HCT116 (cell line): ENCODE measurements around the gene TUG1. TPM values are rescaled to one million over a fixed set of nuclear protein-coding genes. Genes with fewer than 3 reads are reported as not detected.

Experiments used
- ATAC-seq: fragments of 200-7000 bp; cut with Tn5 transposase; 2 replicates; pipeline ENCODE4 v1.9.1; 2020; ENCODE audit warnings: mild to moderate bottlenecking, moderate library complexity
- BruUV-seq: library from RNA; stranded (reverse); fragments of 400-500 nt; replicated peaks from 2 replicates; lab custom pipeline; 2021; lab: Mats Ljungman, UMichigan
- CTCF ChIA-PET: fragments of 300-600 bp; sonication (Branson Sonifier 250); formaldehyde crosslinking; loops from one replicate; lab custom pipeline; 2021; ENCODE audit warnings: antibody characterized with exemption; lab: Charles Lee
- POLR2A ChIA-PET: fragments of 300-600, 350-600 bp; sonication (Branson Sonifier 250); formaldehyde crosslinking; loops from one replicate; lab custom pipeline; 2021; ENCODE audit warnings: antibody characterized with exemption; lab: Charles Lee
- RAD21 ChIA-PET, 2 experiments: fragments of 300-600 bp; sonication (Branson Sonifier 250); formaldehyde crosslinking; loops; one replicate each; lab custom pipeline; 2023; ENCODE audit warnings: low total read pairs in 2 of 2; ENCODE audit not compliant: uncharacterized antibody in 2 of 2, unreplicated experiment in 2 of 2, low non-redundant PET in 1 of 2; lab: Charles Lee
- DNase-seq: peaks from one replicate; pipeline ENCODE4 v3.0.0-alpha.2; 2010; ENCODE audit warnings: low read depth, low spot score
- H2AFZ ChIP-seq: fragments of 200-600 bp; shearing (Covaris generic), sonication (generic); 2 replicates; pipeline ENCODE4 v1.6.1; 2017; ENCODE audit warnings: low read depth, mixed run types, mixed read lengths, antibody characterized with exemption, low read length; ENCODE audit not compliant: poor library complexity, severe bottlenecking
- H3K27ac ChIP-seq: 2 replicates; pipeline ENCODE4 v1.5.1; 2012; ENCODE audit warnings: low read depth, low read length
- H3K27me3 ChIP-seq: fragments of 200-600 bp; sonication (generic); 2 replicates; pipeline ENCODE4 v1.6.1; 2016; ENCODE audit warnings: mixed run types, low read length, mixed read lengths; ENCODE audit not compliant: insufficient read depth
- H3K36me3 ChIP-seq, 2 experiments: fragments of 200-500 bp in 1 of 2; fragments of 200-600 bp in 1 of 2; sonication (Bioruptor generic) in 1 of 2; sonication (generic) in 1 of 2; 2 replicates each; pipeline versions ENCODE4 v1.5.1 to v1.6.1; 2014 to 2016; ENCODE audit warnings: low read length in 2 of 2, inconsistent platforms in 1 of 2, mixed read lengths in 1 of 2, mixed run types in 1 of 2; ENCODE audit not compliant: insufficient read depth in 2 of 2, control insufficient read depth in 1 of 2
- H3K4me1 ChIP-seq, 2 experiments: fragments of 200-600 bp in 1 of 2; sonication (generic) in 1 of 2; 2 replicates each; pipeline versions ENCODE4 v1.5.1 to v1.6.1; 2012 to 2017; ENCODE audit warnings: low read length in 2 of 2, inconsistent platforms in 1 of 2, mild to moderate bottlenecking in 1 of 2, mixed read lengths in 1 of 2, mixed run types in 1 of 2, moderate library complexity in 1 of 2; ENCODE audit not compliant: insufficient read depth in 2 of 2, control insufficient read depth in 1 of 2
- H3K4me2 ChIP-seq: fragments of 200-600 bp; sonication (generic); 2 replicates; pipeline ENCODE4 v1.6.1; 2017; ENCODE audit warnings: mixed run types, low read length, mixed read lengths
- H3K4me3 ChIP-seq, 2 experiments: fragments of 200-600 bp in 1 of 2; sonication (generic) in 1 of 2; replicated peaks in 1 of 2; 2 replicates each; pipeline ENCODE4 v1.5.1; 2011 to 2016; ENCODE audit warnings: low read length in 2 of 2, control low read depth in 1 of 2, low read depth in 1 of 2, mild to moderate bottlenecking in 1 of 2, mixed read lengths in 1 of 2, mixed run types in 1 of 2
- H3K79me2 ChIP-seq: fragments of 200-600 bp; sonication (generic); 2 replicates; pipeline ENCODE4 v1.6.1; 2017; ENCODE audit warnings: mild to moderate bottlenecking, mixed run types, low read length, moderate library complexity, mixed read lengths; ENCODE audit not compliant: insufficient read depth
- H3K9ac ChIP-seq: fragments of 200-600 bp; sonication (generic); 2 replicates; pipeline ENCODE4 v1.6.1; 2016; ENCODE audit warnings: low read length, mixed read lengths
- H3K9me2 ChIP-seq: fragments of 200-600 bp; sonication (generic), shearing (Covaris generic); 2 replicates; pipeline ENCODE4 v1.6.1; 2017; ENCODE audit warnings: mixed run types, mild to moderate bottlenecking, moderate library complexity; ENCODE audit not compliant: insufficient read depth
- H3K9me3 ChIP-seq, 2 experiments: fragments of 200-500 bp in 1 of 2; fragments of 200-600 bp in 1 of 2; sonication (Bioruptor generic) in 1 of 2; sonication (generic) in 1 of 2; 2 replicates each; pipeline ENCODE4 v1.6.1; 2014 to 2017; ENCODE audit warnings: low read length in 2 of 2, mixed read lengths in 2 of 2, inconsistent platforms in 1 of 2, low read depth in 1 of 2, mild to moderate bottlenecking in 1 of 2, mixed run types in 1 of 2, moderate library complexity in 1 of 2; ENCODE audit not compliant: control insufficient read depth in 1 of 2, insufficient read depth in 1 of 2
- H4K20me1 ChIP-seq: fragments of 200-600 bp; sonication (generic), shearing (Covaris generic); 2 replicates; pipeline ENCODE4 v1.6.1; 2017; ENCODE audit warnings: mixed run types, mild to moderate bottlenecking, moderate library complexity; ENCODE audit not compliant: insufficient read depth
- CBX3 ChIP-seq: IDR thresholded peaks from 2 replicates; pipeline ENCODE4 v1.6.1; 2012; ENCODE audit warnings: low read depth
- EGR1 ChIP-seq: IDR thresholded peaks from 2 replicates; pipeline ENCODE4 v1.6.1; 2012; ENCODE audit warnings: low read depth
- FOSL1 ChIP-seq: IDR thresholded peaks from 2 replicates; pipeline ENCODE4 v1.6.1; 2012; ENCODE audit warnings: low read depth
- MAX ChIP-seq: IDR thresholded peaks from 2 replicates; pipeline ENCODE4 v1.6.1; 2012
- POLR2A ChIP-seq: IDR thresholded peaks from 2 replicates; pipeline ENCODE4 v1.7.0; 2011; ENCODE audit warnings: borderline replicate concordance; ENCODE audit not compliant: insufficient read depth, insufficient read length; ENCODE audit errors: extremely low read depth
- POLR2AphosphoS5 ChIP-seq: IDR thresholded peaks from 2 replicates; pipeline ENCODE4 v1.6.1; 2011; ENCODE audit warnings: mild to moderate bottlenecking, low read depth, low read length, moderate library complexity
- SP1 ChIP-seq: IDR thresholded peaks from 2 replicates; pipeline ENCODE4 v1.6.1; 2012; ENCODE audit warnings: low read depth
- ZBTB33 ChIP-seq: IDR thresholded peaks from 2 replicates; pipeline ENCODE4 v1.6.1; 2011; ENCODE audit warnings: mild to moderate bottlenecking, low read length, moderate library complexity; ENCODE audit not compliant: insufficient replicate concordance; ENCODE audit errors: extremely low read depth
- ZNF274 ChIP-seq: fragments of 200-500 bp; sonication (Bioruptor generic); IDR thresholded peaks from 2 replicates; pipeline ENCODE4 v1.6.1; 2014; ENCODE audit warnings: mild to moderate bottlenecking, low read depth, low read length, inconsistent platforms
- intact Hi-C: fragments of 100-400 bp; cut with micrococcal nuclease; formaldehyde crosslinking; loops from 2 replicates; pipeline ENCODE4 v1.10.0; 2022
- total RNA-seq: library from RNA; stranded (reverse); gene quantifications from one replicate; pipeline ENCODE4 v1.2.1, GENCODE V29; 2021; ENCODE audit not compliant: unreplicated experiment

The TUG1 gene
- total RNA-seq, 1 experiment from 2014 or later, result 45.0 TPM

- Histone ChIP-seq H2AFZ (no peak overlapping the region), H3K36me3 (no peaks in the 10 kb centered on the region), H3K27ac (no peak overlapping the region), H3K4me1 (no peaks in the 10 kb centered on the region), H3K9ac (no peak overlapping the region), H3K9me3 (no peaks in the 10 kb centered on the region), H3K4me2 (no peak overlapping the region), H3K4me3 (no peak overlapping the region), H3K27me3 (no peaks in the 10 kb centered on the region), H3K9me2 (no peaks in the 10 kb centered on the region), H4K20me1 (no peaks in the 10 kb centered on the region), H3K79me2 (no peaks in the 10 kb centered on the region)
- ATAC-seq (peak; percentile 58; the same call in 1 of the 2 replicates), DNase-seq (no peak)
- ChIA-PET RAD21 (interaction anchor here in 1 of 2 experiments (0.7 kb wide), 1 partner anchor 219 kb away, joined by 3 read pairs; no protein-coding TSS in a partner anchor), POLR2A (no interaction called here), CTCF (no interaction called here)
- intact Hi-C loops, result no loop called here
- BruUV-seq, result no TSS peak
- TF ChIP-seq POLR2A, result no peak
These were observed 16.6 kb downstream of the TUG1 start for GRCh38 chr22:30985561-30986208.

GRCh38 chr22:30989474-30989873 is 20.4 kb downstream of the TUG1 start:
- RAD21 ChIA-PET, result no interaction called here
- ATAC-seq (no peak), DNase-seq (no peak)
- Histone ChIP-seq H3K4me3 (no peak overlapping the region), H2AFZ (no peak overlapping the region), H3K79me2 (no peaks in the 10 kb centered on the region), H3K36me3 (no peaks in the 10 kb centered on the region), H3K27ac (no peak overlapping the region), H3K9me3 (peaks cover 0 to 4% of the 10 kb centered on the region in 2 experiments; a peak in 1 of 4 replicates), H3K4me1 (no peaks in the 10 kb centered on the region), H4K20me1 (no peaks in the 10 kb centered on the region), H3K4me2 (no peak overlapping the region), H3K27me3 (no peaks in the 10 kb centered on the region), H3K9me2 (no peaks in the 10 kb centered on the region), H3K9ac (no peak overlapping the region)
- TF ChIP-seq EGR1 (no peak), FOSL1 (no peak), MAX (no peak), ZBTB33 (no peak), ZNF274 (no peak), CBX3 (no peak), SP1 (no peak), POLR2AphosphoS5 (no peak)
- CTCF ChIA-PET, result no interaction called here
- intact Hi-C loops, result no loop called here
- BruUV-seq, result no TSS peak
- POLR2A ChIA-PET, result no interaction called here
